GM18505 (cell line): ENCODE data around the gene EIF3J.
A peak's percentile ranks its signal among the peaks of the same experiment; 100 is the strongest.

Source experiments
- ATAC-seq: cut with Tn5 transposase; IDR thresholded peaks from one replicate; pipeline ENCODE4 v1.9.1; 2021; ENCODE audit not compliant: unreplicated experiment
- POLR2A ChIP-seq: IDR thresholded peaks from 4 replicates; pipeline ENCODE4 v1.6.1; 2011; ENCODE audit warnings: borderline replicate concordance; ENCODE audit not compliant: insufficient read depth, insufficient read length; ENCODE audit errors: extremely low read depth

EIF3J gene

GRCh38 chr15:44565387-44566154 is 28.6 kb downstream of the EIF3J start:
- peak; percentile 26 for TF ChIP-seq POLR2A
- ATAC-seq = no peak

DNA sequence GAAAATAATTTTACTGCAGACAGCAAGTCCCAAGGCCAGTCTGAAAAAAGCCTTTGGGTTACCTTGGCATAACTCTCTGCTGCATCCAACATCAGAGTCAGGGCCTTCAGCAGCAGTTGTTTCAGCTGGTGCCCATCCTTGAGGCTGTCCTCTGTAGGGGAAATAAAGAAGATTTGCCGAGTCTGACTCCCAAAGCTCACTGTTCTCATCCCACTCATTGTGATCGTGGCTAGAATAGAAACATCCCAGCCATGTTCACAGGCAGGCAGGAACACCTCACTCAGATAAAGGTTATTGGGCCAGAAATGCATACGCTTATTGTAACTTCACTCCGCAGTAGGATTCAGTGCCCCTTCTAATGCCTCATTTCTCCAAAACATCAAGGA is 29.2 kb downstream of the EIF3J start:
- no peak for TF ChIP-seq POLR2A
- ATAC-seq = no peak

- no peak for TF ChIP-seq POLR2A
- no peak for ATAC-seq
Measured at GRCh38 chr15:44568338-44568737, 31.4 kb downstream of the EIF3J start.

DNA sequence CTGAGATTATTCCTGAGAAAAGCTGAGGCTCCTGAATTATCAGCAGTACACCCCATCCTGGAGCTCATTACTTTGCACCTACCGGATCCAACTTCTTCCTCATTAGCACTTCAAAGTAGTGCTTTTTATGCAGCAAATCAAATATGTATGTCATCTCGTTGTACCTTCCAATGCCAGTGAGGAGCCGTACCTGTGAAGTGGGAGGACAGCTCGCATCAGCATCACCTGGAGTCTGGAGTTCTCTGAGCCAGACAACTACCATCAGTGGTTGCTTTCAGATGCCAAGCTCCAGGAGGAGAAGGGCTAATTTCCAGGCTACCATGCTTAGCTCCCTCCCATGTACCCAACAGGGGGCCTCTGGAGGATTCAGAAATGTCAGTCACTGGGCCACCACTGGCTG is 32.4 kb downstream of the EIF3J start:
- TF ChIP-seq POLR2A = no peak
- ATAC-seq = no peak

GRCh38 chr15:44570361-44570760 is 33.4 kb downstream of the EIF3J start:
- no peak for ATAC-seq
- TF ChIP-seq POLR2A = no peak

DNA sequence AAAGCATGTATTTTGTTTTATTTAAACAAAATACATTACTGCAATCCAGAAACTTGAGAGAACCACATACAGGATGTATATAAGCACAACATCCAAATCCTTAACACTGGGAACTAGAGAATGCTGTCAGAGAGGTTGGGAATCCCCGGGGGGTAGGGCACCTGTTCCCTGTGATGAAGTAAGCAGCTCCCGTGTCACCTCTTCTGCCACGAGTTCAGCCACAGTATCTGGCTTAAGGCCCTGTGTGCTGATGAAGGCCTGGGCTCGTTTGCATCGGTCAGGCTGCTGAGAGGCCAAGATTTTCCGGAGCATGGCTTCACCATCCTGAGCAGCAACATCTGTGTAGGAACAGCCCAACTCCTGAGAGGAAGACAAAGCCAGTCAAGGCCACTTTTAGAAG is 36.4 kb downstream of the EIF3J start:
- no peak for TF ChIP-seq POLR2A
- ATAC-seq = no peak

GRCh38 chr15:44574734-44575133 is 37.8 kb downstream of the EIF3J start:
- TF ChIP-seq POLR2A = no peak
- no peak for ATAC-seq

GRCh38 chr15:44580105-44580504 is 43.2 kb downstream of the EIF3J start:
- ATAC-seq = no peak
- TF ChIP-seq POLR2A = no peak

- TF ChIP-seq POLR2A = no peak
- ATAC-seq = no peak
Measured at GRCh38 chr15:44584162-44584749, 47.3 kb downstream of the EIF3J start.

GRCh38 chr15:44585633-44586032 is 48.7 kb downstream of the EIF3J start:
- no peak for ATAC-seq
- TF ChIP-seq POLR2A = no peak

GRCh38 chr15:44588541-44588940 is 51.6 kb downstream of the EIF3J start:
- TF ChIP-seq POLR2A = no peak

GRCh38 chr15:44591326-44591725 is 54.4 kb downstream of the EIF3J start:
- ATAC-seq = no peak
- no peak for TF ChIP-seq POLR2A

More at GRCh38 chr15:44588541-44588940, 51.6 kb downstream of the EIF3J start:
- ATAC-seq = no peak

GRCh38 chr15:44593042-44593736 is 56.2 kb downstream of the EIF3J start:
- TF ChIP-seq POLR2A = no peak
- ATAC-seq = no peak

- ATAC-seq = no peak
- TF ChIP-seq POLR2A = no peak
Measured at GRCh38 chr15:44595246-44595645, 58.3 kb downstream of the EIF3J start.
